Stimulated activated CD8-positive, alpha-beta memory T cell treated with anti-CD3 and anti-CD28 coated beads, Interleukin-2, amount 100 ng/mL, for 48 hours (primary cell): ENCODE data around the gene DNAJB13.

ENCODE experiments used
- DNase-seq, 2 donors: peaks; one replicate each; pipeline ENCODE4 v3.0.0-alpha.2; 2020; ENCODE audit warnings: low read depth in 2 of 2

The DNAJB13 gene

DNA sequence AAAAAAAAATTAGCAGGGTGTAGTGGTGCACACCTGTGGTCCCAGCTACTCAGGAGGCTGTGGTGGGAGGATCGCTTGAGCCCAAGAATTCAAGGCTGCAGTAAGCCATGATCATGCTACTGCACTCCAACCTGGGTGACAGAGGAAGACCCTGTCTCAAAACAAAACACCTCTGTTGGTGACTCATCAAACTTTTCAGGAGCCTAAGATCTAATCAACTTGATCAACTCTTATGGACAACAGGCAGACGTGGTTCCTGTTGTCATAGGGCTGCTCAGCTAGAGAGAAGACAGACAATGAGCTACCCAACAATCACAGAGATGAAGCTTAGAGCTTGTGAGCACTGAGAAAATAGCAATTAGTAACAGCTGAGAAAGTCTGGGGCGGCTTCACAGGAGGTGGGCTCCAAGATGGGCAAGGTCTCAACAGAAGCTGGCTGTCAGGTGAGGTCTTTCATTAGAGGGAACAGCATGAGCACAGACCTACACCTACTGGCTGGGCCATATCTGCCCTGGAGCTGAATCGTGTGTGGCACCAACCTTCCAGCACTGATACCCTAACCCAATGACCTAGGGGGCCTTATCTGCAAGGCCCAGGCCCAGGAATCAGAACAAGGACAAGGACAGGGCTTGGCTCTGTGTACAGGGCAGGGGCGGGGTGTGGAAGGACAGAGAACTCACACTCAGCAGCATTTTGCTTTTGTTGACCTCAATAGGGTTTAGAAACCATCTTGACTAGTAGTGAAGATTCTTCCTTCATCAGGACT is 65.3 kb downstream of the DNAJB13 start:
- DNase-seq, result no peak

- DNase-seq, result no peak
Measured at GRCh38 chr11:74017631-74018030, 66.8 kb downstream of the DNAJB13 start.

DNA sequence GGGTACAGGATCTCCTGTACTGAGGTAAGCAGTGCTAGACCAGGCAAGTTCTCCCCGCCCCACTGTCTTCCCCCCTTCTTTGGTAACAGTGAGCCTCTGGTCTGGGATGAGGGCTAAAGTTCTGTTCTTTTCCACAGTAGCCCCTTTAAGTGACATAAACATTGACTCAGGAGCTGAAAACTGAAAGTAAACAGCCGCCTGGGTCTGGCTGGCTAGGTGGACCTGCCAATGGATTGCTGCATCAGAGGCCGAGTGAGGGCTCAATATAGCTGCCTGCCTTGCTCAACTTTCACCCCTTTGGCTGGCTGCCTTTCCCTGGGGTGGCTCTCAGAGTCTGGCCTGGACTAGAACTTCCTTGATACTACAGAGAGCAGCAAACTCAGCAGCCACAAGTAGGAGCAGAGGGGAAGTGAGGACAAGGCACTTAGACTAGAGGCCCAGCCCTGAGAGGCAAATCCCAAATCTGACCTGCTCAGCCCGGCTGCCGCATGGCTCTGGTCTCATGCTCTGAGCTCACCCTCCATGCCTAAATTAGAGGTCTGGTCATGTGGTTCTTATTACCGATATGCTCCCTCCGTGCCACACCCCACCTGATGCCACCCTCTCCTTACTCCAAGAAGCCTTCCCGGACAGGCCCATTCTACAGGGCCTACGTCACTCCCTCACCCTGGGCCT is 67.6 kb downstream of the DNAJB13 start:
- DNase-seq, result no peak

DNA sequence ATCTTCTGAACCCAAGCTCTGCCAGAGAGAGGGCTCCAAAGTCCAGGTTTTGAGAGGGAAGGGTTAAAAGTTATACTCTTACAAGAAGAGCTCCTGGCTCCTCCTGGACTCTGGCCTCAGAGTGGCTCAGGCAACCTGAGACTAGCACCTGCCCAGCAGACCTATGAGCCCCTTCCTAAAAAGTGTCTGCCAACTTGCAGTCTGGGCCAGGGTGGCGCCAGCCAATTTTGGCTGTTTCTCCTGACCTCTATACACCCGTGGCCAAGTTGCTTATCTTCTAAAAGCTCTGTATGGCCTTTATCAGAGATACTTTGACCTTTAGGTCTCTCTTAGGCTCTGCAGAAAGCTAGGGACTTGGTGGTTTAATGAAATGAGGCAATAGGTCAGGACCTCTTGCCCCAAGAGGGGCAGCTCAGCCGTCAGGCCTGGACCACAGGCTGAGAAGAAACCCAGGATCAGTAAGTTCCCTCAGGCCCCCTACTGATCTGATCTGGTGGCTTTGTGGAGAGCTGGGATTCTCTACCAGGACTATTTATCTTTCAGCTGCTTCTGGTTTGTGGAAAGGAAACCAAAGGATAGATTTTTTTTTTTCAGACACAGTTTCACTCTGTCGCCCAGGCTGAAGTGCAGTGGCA is 68.4 kb downstream of the DNAJB13 start:
- DNase-seq, result no peak

DNA sequence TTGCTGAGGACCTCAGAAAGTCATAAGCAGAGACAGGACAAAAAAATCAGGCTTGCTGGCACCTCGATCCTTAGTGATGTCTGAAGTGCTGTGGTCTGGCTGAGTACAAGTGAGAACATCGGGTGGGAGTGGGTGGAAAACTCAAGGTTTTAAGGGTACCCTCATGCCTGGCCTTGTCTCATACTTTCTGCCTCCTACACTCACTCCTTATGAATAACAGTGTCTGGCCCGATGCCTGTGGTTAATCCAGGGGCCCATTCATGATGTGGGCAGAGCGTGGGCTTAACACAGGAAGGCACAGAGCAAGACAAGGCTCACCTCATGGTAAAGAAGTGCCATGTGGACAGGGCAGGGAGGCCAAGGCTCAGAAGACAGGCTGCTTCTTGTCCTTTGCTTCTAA is 69.0 kb downstream of the DNAJB13 start:
- peak; percentile 58 to 64 for DNase-seq
